ENCODE measurements around the gene PJA2.

DNA sequence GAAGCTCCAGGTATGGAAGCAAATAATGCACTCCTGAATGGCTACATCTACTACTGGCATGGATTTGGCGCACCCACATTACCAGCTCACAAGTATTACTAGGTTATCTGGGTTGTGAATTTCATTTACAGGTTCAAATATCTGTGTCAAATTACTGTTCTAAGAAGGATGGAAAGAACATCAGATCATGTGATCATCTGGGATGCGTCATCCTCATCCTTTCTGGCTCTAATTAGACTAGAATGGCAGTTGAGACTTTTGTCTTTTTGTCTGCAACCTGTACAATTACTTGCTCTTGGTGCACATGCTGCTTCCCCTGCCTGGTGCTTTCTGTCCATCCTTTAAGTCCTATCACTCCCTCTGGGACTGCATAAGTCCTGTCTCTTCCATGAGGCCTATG, 64.1 kb downstream of the PJA2 start:
- TF ChIP-seq, protein P1, sequence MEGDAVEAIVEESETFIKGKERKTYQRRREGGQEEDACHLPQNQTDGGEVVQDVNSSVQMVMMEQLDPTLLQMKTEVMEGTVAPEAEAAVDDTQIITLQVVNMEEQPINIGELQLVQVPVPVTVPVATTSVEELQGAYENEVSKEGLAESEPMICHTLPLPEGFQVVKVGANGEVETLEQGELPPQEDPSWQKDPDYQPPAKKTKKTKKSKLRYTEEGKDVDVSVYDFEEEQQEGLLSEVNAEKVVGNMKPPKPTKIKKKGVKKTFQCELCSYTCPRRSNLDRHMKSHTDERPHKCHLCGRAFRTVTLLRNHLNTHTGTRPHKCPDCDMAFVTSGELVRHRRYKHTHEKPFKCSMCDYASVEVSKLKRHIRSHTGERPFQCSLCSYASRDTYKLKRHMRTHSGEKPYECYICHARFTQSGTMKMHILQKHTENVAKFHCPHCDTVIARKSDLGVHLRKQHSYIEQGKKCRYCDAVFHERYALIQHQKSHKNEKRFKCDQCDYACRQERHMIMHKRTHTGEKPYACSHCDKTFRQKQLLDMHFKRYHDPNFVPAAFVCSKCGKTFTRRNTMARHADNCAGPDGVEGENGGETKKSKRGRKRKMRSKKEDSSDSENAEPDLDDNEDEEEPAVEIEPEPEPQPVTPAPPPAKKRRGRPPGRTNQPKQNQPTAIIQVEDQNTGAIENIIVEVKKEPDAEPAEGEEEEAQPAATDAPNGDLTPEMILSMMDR (IDR thresholded peaks at IDR 0.05), result no peak
- TF ChIP-seq EZH2 (IDR thresholded peaks at IDR 0.05; ENCODE audit: borderline replicate concordance, insufficient read depth, low read depth, low read length, poor library complexity, severe bottlenecking), result no peak
